ENCODE measurements around the gene KCNJ2.

KCNJ2 gene

DNA sequence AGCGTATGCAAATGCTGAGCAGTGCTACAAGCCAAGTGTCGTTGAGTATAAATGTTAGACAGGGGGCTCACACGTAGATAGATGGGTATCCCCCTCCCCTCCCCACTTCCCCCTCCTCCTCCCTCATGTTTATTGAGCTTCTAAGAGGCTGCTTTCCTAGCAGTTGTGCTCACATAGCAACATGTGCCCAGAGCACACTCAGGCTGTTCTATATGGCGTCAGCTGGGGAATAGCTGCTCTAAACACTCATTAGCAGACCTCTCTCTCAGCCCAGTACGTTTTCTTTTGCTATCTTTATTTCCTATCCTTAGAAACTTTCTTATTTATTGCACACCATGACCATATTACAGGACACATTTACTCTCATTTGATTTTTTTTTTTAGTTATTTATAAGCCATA lies 1.8 kb downstream of the KCNJ2 start:
- Histone ChIP-seq H3K9me2 (replicated peaks; ENCODE audit: control insufficient read depth, low read length) (no peaks in the 10 kb centered on the region), H3F3A (ENCODE audit: control insufficient read depth, insufficient read depth) (no peaks in the 10 kb centered on the region), H3K4me1 (ENCODE audit: control insufficient read depth, low read length) (peaks cover 18% of the 10 kb centered on the region), H3K4me2 (ENCODE audit: low read length) (no peak overlapping the region), H4K20me1 (ENCODE audit: control insufficient read depth, insufficient read depth, low read depth, low read length) (no peaks in the 10 kb centered on the region), H3K27ac (ENCODE audit: low read depth, low read length) (no peak overlapping the region), H3K9me3 (ENCODE audit: control insufficient read depth, insufficient read depth, low read length) (no peaks in the 10 kb centered on the region), H3K4me3 (ENCODE audit: low read length) (no peak overlapping the region), H3K36me3 (ENCODE audit: control insufficient read depth, low read length) (no peaks in the 10 kb centered on the region), H3K27me3 (ENCODE audit: control insufficient read depth, low read length) (peaks cover 38% of the 10 kb centered on the region), H3K79me2 (ENCODE audit: control insufficient read depth, low read length) (no peaks in the 10 kb centered on the region)
- TF ChIP-seq EZH2phosphoT487 (IDR thresholded peaks at IDR 0.05; ENCODE audit: borderline replicate concordance, low read length), result no peak
- TF ChIP-seq, protein P1, sequence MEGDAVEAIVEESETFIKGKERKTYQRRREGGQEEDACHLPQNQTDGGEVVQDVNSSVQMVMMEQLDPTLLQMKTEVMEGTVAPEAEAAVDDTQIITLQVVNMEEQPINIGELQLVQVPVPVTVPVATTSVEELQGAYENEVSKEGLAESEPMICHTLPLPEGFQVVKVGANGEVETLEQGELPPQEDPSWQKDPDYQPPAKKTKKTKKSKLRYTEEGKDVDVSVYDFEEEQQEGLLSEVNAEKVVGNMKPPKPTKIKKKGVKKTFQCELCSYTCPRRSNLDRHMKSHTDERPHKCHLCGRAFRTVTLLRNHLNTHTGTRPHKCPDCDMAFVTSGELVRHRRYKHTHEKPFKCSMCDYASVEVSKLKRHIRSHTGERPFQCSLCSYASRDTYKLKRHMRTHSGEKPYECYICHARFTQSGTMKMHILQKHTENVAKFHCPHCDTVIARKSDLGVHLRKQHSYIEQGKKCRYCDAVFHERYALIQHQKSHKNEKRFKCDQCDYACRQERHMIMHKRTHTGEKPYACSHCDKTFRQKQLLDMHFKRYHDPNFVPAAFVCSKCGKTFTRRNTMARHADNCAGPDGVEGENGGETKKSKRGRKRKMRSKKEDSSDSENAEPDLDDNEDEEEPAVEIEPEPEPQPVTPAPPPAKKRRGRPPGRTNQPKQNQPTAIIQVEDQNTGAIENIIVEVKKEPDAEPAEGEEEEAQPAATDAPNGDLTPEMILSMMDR (IDR thresholded peaks at IDR 0.05; ENCODE audit: low read depth, low read length, poor library complexity, severe bottlenecking), result no peak

DNA sequence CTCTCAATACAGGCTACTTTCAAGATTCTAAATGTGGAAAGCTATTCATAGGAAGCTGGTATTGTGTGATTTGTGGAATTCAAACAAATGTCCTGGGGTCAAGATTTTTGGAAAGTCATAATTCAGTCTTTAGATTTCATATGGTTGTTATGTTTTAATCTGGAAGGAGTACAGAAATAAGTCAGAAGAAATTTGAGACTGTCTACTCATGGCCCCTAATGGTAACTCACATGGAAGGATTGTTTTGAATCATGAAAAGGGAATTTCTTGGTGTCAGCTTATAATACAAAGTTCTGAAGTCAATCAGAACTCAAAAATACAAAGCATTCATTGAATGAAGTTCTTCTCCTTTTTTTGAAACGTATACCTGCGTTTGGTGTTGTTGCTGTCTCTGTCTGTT lies 3.1 kb downstream of the KCNJ2 start:
- H3K4me3 ChIP-seq (ENCODE audit: low read length), result no peak overlapping the region
- no peaks in the 10 kb centered on the region for H4K20me1 ChIP-seq (ENCODE audit: control insufficient read depth, insufficient read depth, low read depth, low read length)
- H3K4me2 ChIP-seq (ENCODE audit: low read length), result no peak overlapping the region
- TF ChIP-seq, protein P1 (IDR thresholded peaks at IDR 0.05; ENCODE audit: low read depth, low read length, poor library complexity, severe bottlenecking), result no peak
- TF ChIP-seq EZH2phosphoT487 (IDR thresholded peaks at IDR 0.05; ENCODE audit: borderline replicate concordance, low read length), result no peak
- peaks cover 18% of the 10 kb centered on the region for H3K4me1 ChIP-seq (ENCODE audit: control insufficient read depth, low read length)
- no peaks in the 10 kb centered on the region for H3K79me2 ChIP-seq (ENCODE audit: control insufficient read depth, low read length)
- H3F3A ChIP-seq (ENCODE audit: control insufficient read depth, insufficient read depth), result no peaks in the 10 kb centered on the region
- H3K9me3 ChIP-seq (ENCODE audit: control insufficient read depth, insufficient read depth, low read length), result no peaks in the 10 kb centered on the region
- peaks cover 38% of the 10 kb centered on the region for H3K27me3 ChIP-seq (ENCODE audit: control insufficient read depth, low read length)
- no peaks in the 10 kb centered on the region for H3K36me3 ChIP-seq (ENCODE audit: control insufficient read depth, low read length)
- H3K9me2 ChIP-seq (replicated peaks; ENCODE audit: control insufficient read depth, low read length), result no peaks in the 10 kb centered on the region
- H3K27ac ChIP-seq (ENCODE audit: low read depth, low read length), result no peak overlapping the region

DNA sequence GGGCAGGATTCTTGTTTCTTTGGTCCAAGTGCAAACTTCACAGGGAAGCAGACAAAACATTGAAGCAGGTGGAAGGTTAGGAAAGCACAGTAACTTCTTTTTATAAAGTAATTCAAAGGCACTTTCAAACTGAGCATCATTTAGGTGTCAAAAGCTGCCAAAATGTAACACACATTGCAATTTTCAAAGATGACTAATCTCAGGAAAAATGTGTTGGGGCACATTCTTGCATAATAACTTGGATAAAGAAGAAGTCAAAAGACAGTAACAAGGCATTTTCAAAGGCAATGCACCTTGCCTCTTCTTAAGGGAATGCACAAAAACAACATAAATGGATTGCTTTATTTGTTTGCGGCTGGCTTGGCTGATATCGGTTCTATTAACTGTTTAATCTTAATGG lies 3.6 kb downstream of the KCNJ2 start:
- H3K4me3 ChIP-seq (ENCODE audit: low read length), result no peak overlapping the region
- H3F3A ChIP-seq (ENCODE audit: control insufficient read depth, insufficient read depth), result no peaks in the 10 kb centered on the region
- peaks cover 35% of the 10 kb centered on the region for H3K27me3 ChIP-seq (ENCODE audit: control insufficient read depth, low read length)
- peaks cover 17% of the 10 kb centered on the region for H3K4me1 ChIP-seq (ENCODE audit: control insufficient read depth, low read length)
- H3K9me3 ChIP-seq (ENCODE audit: control insufficient read depth, insufficient read depth, low read length), result no peaks in the 10 kb centered on the region
- H3K4me2 ChIP-seq (ENCODE audit: low read length), result no peak overlapping the region
- no peak overlapping the region for H3K27ac ChIP-seq (ENCODE audit: low read depth, low read length)
- no peaks in the 10 kb centered on the region for H3K36me3 ChIP-seq (ENCODE audit: control insufficient read depth, low read length)
- no peaks in the 10 kb centered on the region for H3K79me2 ChIP-seq (ENCODE audit: control insufficient read depth, low read length)
- TF ChIP-seq EZH2phosphoT487 (IDR thresholded peaks at IDR 0.05; ENCODE audit: borderline replicate concordance, low read length), result no peak
- TF ChIP-seq, protein P1 (IDR thresholded peaks at IDR 0.05; ENCODE audit: low read depth, low read length, poor library complexity, severe bottlenecking), result no peak
- no peaks in the 10 kb centered on the region for H3K9me2 ChIP-seq (replicated peaks; ENCODE audit: control insufficient read depth, low read length)
- no peaks in the 10 kb centered on the region for H4K20me1 ChIP-seq (ENCODE audit: control insufficient read depth, insufficient read depth, low read depth, low read length)

DNA sequence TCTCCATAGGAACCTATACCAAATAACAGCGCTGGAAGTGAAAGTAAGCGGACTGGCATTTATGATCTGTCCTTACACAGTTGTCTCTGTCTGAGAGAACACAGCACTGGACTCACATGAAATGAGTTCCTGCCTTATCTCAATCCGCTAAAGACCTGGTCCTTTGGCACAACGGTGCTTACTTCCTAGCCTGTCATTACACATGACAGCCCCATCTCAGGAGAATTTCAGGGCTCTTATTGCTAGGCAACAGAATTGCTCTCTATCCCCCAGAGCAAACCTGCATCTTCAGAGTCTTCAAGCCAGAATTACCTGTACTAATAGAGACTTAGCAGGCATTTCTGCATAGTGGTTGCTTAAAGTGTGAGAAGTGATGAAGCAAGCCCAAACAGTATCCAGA lies 4.3 kb downstream of the KCNJ2 start:
- Histone ChIP-seq H3K4me2 (ENCODE audit: low read length) (no peak overlapping the region), H3K79me2 (ENCODE audit: control insufficient read depth, low read length) (no peaks in the 10 kb centered on the region), H3K4me3 (ENCODE audit: low read length) (no peak overlapping the region), H3K36me3 (ENCODE audit: control insufficient read depth, low read length) (no peaks in the 10 kb centered on the region), H3K9me3 (ENCODE audit: control insufficient read depth, insufficient read depth, low read length) (no peaks in the 10 kb centered on the region), H3K27me3 (ENCODE audit: control insufficient read depth, low read length) (peaks cover 27% of the 10 kb centered on the region), H3K9me2 (replicated peaks; ENCODE audit: control insufficient read depth, low read length) (no peaks in the 10 kb centered on the region), H3F3A (ENCODE audit: control insufficient read depth, insufficient read depth) (no peaks in the 10 kb centered on the region), H3K27ac (ENCODE audit: low read depth, low read length) (no peak overlapping the region), H3K4me1 (ENCODE audit: control insufficient read depth, low read length) (peaks cover 9% of the 10 kb centered on the region), H4K20me1 (ENCODE audit: control insufficient read depth, insufficient read depth, low read depth, low read length) (no peaks in the 10 kb centered on the region)
- TF ChIP-seq, protein P1 (IDR thresholded peaks at IDR 0.05; ENCODE audit: low read depth, low read length, poor library complexity, severe bottlenecking), result no peak
- no peak for TF ChIP-seq EZH2phosphoT487 (IDR thresholded peaks at IDR 0.05; ENCODE audit: borderline replicate concordance, low read length)

Data from DOHH2 (cell line).